ENCODE results near the gene HIVEP1. TPM values are rescaled to one million over a fixed set of nuclear protein-coding genes. Genes with fewer than 3 reads are reported as not detected.

Gene HIVEP1
- total RNA-seq, 2 donors from 2014 or later, result 35.2 to 38.0 TPM

DNA sequence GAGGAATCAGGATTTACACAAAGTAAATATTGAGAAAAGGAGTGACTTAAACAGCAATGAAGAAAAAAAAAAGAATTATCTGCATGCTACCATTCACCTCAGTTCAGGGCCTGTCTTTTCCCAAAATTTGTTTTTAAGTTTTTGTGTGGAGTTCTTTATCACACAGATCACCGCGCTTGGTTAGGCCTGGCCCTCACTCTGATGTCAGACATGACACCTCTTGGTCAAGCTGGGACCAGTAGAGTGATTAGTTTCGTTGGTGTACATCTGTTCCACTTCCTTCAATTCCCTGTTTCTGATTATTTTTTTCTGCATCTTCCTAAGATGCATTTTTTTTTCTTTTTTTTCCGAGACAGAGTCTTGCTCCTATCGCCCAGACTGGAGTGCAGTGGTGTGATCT lies 34.9 kb upstream of the HIVEP1 start:
- Histone ChIP-seq H3K4me1 (replicated peaks) (no peaks in the 10 kb centered on the region), H3K27me3 (replicated peaks; ENCODE audit: insufficient read depth) (no peaks in the 10 kb centered on the region), H3K4me3 (no peak overlapping the region), H3K9me3 (no peaks in the 10 kb centered on the region), H3K27ac (no peak overlapping the region), H3K36me3 (no peaks in the 10 kb centered on the region)
- DNase-seq (ENCODE audit: low spot score), result no peak
- 87% methylated on average over 5 of the region's 5 CpGs for WGBS
- TF ChIP-seq POLR2AphosphoS5 (IDR thresholded peaks at IDR 0.05) (no peak), POLR2A (IDR thresholded peaks at IDR 0.05) (no peak)
- TF ChIP-seq, protein P1, sequence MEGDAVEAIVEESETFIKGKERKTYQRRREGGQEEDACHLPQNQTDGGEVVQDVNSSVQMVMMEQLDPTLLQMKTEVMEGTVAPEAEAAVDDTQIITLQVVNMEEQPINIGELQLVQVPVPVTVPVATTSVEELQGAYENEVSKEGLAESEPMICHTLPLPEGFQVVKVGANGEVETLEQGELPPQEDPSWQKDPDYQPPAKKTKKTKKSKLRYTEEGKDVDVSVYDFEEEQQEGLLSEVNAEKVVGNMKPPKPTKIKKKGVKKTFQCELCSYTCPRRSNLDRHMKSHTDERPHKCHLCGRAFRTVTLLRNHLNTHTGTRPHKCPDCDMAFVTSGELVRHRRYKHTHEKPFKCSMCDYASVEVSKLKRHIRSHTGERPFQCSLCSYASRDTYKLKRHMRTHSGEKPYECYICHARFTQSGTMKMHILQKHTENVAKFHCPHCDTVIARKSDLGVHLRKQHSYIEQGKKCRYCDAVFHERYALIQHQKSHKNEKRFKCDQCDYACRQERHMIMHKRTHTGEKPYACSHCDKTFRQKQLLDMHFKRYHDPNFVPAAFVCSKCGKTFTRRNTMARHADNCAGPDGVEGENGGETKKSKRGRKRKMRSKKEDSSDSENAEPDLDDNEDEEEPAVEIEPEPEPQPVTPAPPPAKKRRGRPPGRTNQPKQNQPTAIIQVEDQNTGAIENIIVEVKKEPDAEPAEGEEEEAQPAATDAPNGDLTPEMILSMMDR (IDR thresholded peaks at IDR 0.05), result no peak
- intact Hi-C loops (cut with DNase I), result no loop called here

DNA sequence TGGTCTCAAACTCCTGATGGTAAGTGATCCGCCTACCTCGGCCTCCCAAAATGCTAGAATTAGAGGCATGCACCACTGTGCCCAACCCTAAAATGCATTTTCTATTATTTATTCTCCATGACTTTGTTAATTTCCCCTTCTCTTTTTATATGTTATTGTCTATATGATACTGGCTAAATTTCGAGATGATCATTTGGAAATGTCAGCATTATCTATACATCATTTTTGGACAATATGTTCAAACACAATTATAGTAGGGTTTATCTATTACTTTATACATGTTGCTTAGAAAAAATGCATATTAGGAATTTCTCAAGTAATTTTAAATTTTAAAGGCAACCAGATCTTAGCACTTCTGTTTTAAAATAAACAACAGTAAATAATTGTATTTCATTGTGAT lies 34.4 kb upstream of the HIVEP1 start:
- TF ChIP-seq POLR2A (IDR thresholded peaks at IDR 0.05) (no peak), POLR2AphosphoS5 (IDR thresholded peaks at IDR 0.05) (no peak)
- TF ChIP-seq, protein P1 (IDR thresholded peaks at IDR 0.05), result no peak
- Histone ChIP-seq H3K27me3 (replicated peaks; ENCODE audit: insufficient read depth) (no peaks in the 10 kb centered on the region), H3K4me1 (replicated peaks) (no peaks in the 10 kb centered on the region), H3K36me3 (no peaks in the 10 kb centered on the region), H3K4me3 (no peak overlapping the region), H3K27ac (no peak overlapping the region), H3K9me3 (no peaks in the 10 kb centered on the region)
- no peak for DNase-seq (ENCODE audit: low spot score)
- 96% methylated on average over 3 of the region's 3 CpGs for WGBS
- intact Hi-C loops (cut with DNase I), result no loop called here

DNA sequence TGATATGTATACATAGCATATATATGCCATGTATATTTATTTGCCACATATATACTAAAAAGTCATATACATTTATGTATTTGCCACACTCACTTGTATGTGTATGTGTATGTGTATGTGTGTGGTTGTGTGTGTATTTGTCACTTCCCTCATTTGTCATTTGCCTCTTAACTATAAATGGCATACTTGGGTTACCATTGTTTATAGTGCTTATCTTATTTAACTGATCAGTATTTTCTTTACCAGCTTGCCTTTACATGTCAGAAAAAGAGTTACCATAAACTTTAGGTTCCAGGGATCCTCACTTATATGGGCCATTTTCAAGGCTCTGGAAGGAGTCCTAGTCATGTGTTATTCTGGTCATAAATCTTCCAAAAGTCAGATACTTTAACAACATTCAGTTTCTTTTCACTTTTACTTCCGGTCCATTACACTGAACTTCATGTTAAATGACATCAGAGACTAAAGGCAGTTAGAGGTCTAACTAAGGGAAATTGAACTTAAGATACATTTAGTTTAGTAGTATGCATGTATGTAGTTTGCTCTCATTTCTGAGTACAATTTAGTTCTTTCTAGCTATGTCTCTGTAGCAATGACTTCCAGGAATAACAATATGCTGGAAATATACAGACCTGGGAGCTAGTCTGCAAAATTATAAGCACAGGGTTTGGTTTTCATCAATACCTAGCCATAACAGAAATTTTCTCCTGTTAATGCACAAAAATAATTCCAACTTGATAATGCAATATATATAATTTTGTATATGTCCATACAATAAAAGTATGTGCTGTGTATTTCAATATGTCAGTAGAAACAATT lies 33.7 kb upstream of the HIVEP1 start:
- no peak for DNase-seq (ENCODE audit: low spot score)
- intact Hi-C loops (cut with DNase I), result no loop called here
- no peaks in the 10 kb centered on the region for H3K36me3 ChIP-seq
- H3K4me3 ChIP-seq, result no peak overlapping the region
- WGBS, result 33% methylated on average over 1 of the region's 1 CpG
- no peak overlapping the region for H3K27ac ChIP-seq
- no peaks in the 10 kb centered on the region for H3K4me1 ChIP-seq (replicated peaks)
- H3K27me3 ChIP-seq (replicated peaks; ENCODE audit: insufficient read depth), result no peaks in the 10 kb centered on the region
- TF ChIP-seq POLR2AphosphoS5 (IDR thresholded peaks at IDR 0.05) (no peak), POLR2A (IDR thresholded peaks at IDR 0.05) (no peak)
- TF ChIP-seq, protein P1 (IDR thresholded peaks at IDR 0.05), result no peak
- no peaks in the 10 kb centered on the region for H3K9me3 ChIP-seq

DNA sequence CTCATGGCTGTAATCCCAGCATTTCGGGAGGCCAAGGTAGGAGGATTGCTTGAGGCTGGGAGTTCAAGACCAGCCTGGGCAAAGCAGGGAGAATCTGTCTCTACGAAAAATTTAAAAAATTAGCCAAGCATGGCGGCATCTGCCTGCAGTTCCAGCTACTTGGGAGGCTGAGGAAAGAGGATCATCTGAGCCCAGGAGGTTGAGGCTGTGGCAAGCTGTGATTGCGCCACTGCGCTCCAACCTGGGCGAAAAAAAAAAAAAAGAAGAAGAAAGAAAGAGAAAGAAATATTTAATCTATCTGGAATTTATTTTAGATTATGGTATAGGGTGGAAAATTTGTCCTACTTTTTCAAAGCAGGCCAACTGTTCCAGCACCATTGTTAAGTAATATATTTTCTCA lies 32.2 kb upstream of the HIVEP1 start:
- no peak overlapping the region for H3K27ac ChIP-seq
- intact Hi-C loops (cut with DNase I), result no loop called here
- no peak for DNase-seq (ENCODE audit: low spot score)
- 95% methylated on average over 6 of the region's 6 CpGs for WGBS
- no peaks in the 10 kb centered on the region for H3K9me3 ChIP-seq
- H3K4me3 ChIP-seq, result no peak overlapping the region
- H3K27me3 ChIP-seq (replicated peaks; ENCODE audit: insufficient read depth), result no peaks in the 10 kb centered on the region
- H3K36me3 ChIP-seq, result no peaks in the 10 kb centered on the region
- H3K4me1 ChIP-seq (replicated peaks), result no peaks in the 10 kb centered on the region
- TF ChIP-seq, protein P1 (IDR thresholded peaks at IDR 0.05), result no peak
- TF ChIP-seq POLR2A (IDR thresholded peaks at IDR 0.05) (no peak), POLR2AphosphoS5 (IDR thresholded peaks at IDR 0.05) (no peak)

DNA sequence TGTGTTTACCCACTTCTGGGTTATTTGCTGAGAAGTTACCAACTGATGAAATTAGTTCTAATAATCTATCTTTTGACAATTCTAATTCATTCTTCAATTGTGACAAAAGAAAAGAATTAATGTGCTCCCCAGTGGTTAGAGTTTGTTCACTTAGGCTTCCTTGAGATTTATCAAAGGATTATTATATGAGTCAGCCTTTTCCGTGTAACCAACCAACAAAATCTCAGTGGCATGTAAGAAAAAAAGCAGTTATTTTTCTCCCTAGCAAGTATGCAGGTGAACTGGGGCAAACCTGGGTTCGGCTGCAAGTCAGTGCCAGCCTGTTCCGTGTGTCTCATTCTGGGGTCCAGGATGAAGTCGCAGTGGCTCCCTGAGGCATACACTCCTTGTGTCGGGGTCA lies 28.8 kb upstream of the HIVEP1 start:
- Histone ChIP-seq H3K27ac (no peak overlapping the region), H3K4me1 (replicated peaks) (no peaks in the 10 kb centered on the region), H3K36me3 (no peaks in the 10 kb centered on the region), H3K4me3 (no peak overlapping the region), H3K27me3 (replicated peaks; ENCODE audit: insufficient read depth) (no peaks in the 10 kb centered on the region), H3K9me3 (no peaks in the 10 kb centered on the region)
- DNase-seq (ENCODE audit: low spot score), result no peak
- TF ChIP-seq POLR2AphosphoS5 (IDR thresholded peaks at IDR 0.05) (no peak), POLR2A (IDR thresholded peaks at IDR 0.05) (no peak)
- TF ChIP-seq, protein P1 (IDR thresholded peaks at IDR 0.05), result no peak
- WGBS, result 87% methylated on average over 5 of the region's 5 CpGs
- intact Hi-C loops (cut with DNase I), result no loop called here

All from prostate gland (tissue), 2 donors.